Fibroblast of skin of back (primary cell): ENCODE data around the gene TMEM19.
"Not testable (repeated sequence)": the region's sequence is repeated elsewhere in the genome, so short reads cannot be mapped to it uniquely, and the experiment has no call there.

Experiments used
- DNase-seq: peaks from one replicate; pipeline ENCODE4 v3.0.0-alpha.2; 2013

TMEM19 gene

DNA sequence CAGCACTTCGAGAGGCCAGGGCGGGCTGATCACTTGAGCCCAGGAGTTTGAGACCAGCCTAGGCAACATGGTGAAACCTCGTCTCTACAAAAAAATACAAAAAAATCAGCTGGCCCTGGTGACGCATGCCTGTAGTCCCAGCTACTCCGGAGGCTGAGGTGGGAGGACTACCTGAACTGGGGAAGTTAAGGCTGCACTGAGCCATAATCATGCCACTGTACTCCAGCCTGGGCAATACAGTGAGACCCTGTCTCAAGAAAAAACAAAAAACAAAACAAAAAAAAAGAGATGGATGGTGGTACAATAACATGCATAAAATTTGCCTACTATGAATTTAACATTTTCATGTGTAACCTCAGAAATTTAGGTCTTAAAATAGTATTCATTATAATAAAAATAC lies 19.6 kb upstream of the TMEM19 start:
- DNase-seq = no peak

DNA sequence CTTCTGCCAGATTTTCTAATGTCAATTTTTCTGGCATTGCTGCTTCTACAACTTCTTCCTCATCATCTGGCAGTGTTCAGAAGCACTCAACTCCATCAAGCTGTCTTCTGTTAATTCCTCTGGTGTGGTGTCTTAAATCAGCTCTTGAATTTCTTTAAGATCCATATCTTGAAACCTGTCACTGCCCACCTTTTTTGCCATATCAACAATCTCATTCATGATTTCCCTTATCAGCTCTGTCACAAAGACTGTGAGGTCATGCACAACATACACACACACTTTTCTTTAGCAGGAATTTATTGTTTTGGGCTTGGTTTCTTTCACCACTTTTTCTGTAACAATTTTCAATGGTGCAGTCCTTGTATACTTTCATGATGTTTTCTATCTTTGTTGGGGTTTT lies 14.6 kb upstream of the TMEM19 start:
- no peak for DNase-seq

DNA sequence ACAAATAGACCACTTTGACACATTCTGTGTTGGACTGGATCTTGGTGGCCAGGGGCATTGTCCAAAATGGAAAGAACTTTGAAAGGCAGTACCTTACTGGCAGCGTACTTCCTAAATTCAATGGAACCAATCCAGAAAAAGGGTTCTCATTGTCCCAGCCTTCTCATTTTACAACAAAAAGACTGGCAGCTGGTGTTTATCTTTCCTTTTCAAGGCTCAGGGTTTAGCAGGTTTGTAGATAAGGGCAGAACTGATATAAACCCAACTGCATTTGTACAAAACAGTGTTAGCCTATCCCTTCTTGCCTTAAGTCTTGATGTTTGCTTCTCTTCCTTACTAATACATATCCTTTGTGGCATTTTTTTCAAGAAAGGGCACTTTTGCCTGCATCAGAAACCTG lies 14.1 kb upstream of the TMEM19 start:
- no peak for DNase-seq

DNA sequence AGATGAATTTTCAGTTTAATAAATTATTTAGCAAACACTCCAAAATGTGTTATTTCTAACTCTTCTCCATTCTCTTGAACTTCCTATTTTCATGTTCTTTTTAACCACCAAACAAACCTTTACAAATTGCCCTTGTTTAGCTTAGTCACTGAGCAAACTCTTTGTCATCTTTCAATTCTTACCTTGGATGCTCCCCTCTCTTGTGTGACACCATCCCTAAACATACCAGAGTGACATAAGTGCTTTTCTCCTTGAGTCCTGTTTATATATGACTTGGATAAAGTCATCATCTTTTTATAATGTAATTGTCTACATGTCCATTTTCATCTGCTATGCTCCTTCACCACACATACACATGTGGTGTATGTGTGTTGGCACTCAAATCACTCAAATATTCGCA lies 3.4 kb upstream of the TMEM19 start:
- no peak for DNase-seq

DNA sequence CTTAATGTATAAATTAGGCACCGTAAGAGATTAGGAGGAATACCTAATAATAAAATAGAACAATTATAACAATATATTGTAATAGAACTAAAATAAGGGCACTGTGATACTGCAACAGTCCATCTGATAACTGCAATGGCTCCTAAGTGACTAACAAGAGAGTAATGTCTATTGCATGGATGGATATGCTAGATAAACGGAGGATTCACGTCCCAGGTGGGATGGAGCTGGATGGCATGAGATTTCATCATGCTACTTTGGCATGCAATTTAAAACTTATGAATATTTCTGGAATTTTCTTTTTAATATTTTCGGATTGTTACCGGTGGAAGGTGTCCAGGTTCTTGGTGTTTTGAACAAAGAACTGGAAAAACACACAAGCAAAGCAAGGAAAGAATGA lies 2.2 kb upstream of the TMEM19 start:
- DNase-seq = no peak

DNA sequence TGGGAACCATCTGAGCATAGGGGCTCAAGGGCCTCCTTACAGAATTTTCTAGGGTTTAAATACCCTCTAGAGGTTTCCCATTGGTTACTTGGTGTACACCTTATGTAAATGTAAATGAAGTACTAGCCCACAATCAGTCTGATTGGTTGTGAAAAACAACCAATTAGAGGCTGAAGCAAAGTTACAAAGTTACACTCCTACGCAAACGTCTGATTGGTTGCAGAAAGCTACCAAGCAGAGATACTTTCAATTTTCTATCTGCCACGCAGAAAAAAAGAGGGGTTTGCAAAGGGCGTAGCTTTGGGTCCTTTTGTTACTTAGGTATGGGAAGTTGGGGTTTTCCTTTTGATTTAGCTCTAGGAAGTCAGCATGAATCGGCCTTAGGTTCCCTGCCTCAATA lies 1.8 kb upstream of the TMEM19 start:
- no peak for DNase-seq

DNA sequence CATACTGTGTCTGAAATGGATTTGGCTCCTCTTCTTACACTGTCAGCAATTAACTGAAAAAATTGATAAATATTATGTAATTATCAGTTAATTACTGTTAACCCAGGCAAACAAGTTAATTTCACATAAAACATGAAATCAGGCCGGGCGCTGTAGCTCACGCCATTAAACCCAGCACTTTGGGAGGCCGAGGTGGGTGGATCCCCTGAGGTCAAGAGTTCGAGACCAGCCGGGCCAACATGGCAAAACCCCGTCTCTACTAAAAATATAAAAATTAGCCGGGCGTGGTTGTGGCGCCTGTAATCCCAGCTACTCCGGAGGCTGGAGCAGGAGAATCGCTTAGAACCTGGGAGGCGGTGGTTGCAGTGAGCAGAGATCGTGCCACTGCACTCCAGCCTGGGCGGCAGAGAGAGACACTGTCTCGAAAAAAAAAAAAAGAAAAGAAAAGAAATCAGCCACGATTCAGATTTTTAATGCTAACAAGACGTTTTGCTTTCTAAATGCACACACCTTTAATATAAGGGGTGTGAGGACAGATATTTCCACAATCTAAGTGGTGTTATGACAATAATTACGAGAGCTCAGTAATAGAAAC lies 473 bp upstream of the TMEM19 start:
- DNase-seq = no peak

DNA sequence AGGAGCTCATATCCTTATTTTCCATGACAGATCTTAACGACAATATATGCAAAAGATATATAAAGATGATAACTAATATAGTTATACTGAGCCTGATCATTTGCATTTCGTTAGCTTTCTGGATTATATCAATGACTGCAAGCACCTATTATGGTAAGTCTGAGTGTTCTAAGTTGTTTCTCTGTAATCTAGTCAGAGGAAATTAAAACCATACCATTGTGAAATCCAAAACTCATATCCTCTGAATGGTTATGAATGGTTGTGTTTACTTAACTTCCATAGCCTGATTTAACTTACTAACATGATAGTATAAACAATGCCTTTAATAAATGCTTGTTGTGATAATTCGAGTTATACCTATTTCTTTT lies 760 bp downstream of the TMEM19 start:
- peak; percentile 18 for DNase-seq

DNA sequence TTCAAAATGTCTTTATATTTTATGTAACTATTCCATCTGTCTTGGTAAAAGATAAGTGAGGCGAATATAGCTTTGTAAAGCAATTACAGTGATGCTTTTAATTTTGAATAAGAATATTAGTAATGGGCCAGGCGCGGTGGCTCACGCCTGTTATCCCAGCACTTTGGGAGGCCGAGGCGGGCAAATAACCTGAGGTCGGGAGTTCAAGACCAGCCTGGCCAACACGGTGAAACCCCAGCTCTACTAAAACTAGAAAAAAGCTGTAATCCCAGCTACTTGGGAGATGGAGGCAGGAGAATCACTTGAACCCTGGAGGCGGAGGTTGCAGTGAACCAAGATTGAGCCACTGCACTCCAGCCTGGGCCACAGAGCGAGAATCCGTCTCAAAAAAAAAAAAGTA lies 1.3 kb downstream of the TMEM19 start:
- not testable (repeated sequence) for DNase-seq

DNA sequence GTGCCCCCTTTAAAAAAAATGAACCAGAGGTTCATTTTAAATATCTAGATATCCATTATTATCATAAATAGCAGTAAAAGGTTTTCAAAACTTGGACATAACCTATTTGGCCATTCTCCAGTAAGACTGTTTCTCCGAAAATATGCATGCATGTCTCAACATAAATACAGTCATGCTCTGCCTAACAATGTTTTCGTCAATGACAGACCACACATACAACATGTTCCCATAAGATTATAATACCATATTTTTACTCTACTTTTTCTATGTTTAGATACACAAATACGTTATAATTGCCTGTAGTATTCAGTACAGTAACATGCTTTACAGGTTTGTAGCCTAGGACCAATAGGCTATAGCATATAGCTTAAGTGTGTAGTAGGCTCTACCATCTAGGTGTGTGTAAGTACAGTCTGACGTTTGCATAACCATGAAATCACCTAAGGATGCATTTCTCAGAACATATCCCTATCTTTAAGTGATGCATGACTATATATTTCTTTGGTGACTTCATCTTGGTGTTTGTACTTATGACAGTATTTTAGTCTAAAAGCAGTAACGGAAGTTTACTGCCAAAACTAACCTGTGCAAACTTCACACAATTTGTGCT lies 3.2 kb downstream of the TMEM19 start:
- DNase-seq = no peak

DNA sequence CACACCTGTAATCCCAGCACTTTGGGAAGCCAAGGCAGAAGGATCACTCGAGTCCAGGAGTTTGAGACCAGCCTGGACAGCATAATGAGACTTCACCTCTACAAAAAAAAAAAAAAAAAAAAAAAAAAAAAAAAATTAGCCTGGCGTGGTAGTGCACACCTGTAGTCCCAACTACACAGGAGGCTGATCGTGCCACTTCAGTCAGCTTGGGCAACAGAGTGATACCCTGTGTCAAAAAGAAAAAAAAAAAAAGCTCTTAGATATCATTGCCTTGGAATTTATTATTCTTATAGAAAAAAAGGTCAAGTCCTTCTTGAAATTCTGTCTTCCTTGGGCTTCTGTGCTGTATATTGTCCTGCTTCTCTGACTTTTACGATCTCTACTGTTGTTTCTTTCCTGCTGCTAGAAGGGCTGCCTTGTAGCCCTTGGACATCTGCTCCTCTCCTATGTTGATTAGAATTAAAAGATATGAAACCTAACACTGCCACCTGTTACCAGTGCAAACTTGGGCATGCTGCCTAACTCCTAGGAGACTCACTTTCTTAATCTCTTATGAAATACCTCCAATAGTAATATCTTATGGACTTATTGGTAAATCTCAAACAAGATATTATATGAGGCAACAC lies 5.7 kb downstream of the TMEM19 start:
- no peak for DNase-seq

DNA sequence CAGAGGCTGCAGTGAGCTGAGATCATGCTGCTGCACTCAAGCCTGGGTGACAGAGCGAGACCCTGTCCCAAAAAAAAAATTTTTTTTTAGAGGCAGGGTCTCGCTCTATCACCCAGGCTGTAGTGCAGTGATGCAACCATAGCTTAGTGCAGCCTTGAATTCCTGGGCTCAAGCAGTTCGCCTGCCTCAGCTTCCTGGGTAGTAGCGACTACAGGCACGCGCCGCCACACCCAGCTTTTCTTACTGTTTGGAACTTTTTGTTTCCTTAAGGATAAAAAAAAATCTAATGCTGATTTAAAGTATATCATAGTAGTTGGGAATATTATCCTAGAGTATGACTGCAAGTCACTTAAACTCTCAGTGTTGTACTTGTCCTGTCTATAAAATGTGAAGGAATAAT lies 7.2 kb downstream of the TMEM19 start:
- no peak for DNase-seq

DNA sequence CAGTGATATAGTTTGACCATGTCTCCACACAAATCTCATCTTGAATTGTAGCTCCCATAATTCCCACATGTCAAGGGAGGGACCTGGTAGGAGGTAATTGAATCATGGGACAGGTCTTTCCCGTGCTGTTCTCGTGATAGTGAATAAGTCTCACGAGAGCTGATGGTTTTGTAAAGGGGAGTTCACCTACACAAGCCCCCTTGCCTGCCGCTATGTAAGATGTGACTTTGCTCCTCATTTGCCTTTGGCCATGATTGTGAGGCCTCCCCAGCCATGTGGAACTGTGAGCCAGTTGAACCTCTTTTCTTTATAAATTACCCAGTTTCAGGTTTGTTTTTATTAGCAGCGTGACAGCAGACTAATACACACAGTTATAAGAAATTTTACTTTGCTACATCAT lies 7.8 kb downstream of the TMEM19 start:
- not testable (repeated sequence) for DNase-seq

DNA sequence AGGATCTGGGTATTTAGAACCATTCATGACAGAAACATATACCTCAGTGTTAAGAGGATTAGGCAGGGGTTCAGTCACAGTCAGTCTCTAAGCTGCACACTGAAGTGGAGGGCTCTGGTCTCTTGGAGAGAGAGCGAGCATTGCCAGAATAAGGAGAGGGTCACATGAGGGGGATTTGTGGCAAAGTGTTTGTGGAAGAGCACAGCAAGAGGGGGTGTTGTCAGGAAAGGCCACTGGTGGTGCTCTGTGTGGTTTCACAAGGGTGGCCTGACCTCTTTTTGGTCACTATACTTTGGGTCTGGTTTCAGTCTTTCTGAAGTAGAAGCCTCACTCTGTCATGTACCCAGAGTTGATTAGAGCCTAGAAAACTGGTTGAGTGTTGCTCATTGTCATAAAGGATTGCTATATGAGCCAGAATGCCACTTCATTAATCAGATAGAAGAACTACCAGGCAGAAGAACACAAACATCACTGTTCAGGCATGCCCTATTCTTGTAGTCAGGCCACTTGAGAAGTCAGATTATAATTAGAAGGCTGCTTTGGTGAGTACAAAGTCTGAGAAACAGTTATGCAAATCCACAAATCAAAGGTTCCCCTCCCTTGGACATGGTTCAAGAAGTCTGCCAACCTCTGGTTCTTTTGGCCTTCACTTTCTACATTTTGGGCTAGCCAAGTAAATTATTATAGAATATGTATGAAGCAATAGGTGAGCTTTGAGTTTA lies 8.4 kb downstream of the TMEM19 start:
- DNase-seq = no peak

DNA sequence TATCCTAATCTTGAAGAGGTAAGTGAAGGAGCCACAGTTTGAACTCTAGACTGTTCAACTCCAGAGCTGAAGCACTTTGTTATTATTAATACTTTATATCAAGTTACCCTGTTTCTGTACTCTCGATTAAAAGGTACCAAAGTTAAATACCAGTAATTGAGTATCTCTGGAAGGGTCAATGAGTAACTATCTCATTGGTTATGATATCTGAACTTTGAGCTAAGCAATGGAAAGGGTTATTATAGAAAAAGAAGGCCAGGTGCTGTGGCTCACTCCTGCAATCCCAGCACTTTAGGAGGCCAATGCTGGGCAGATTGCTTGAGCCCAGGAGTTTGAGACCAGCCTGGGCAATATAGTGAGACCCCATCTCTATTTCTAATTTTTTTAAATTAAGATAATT lies 9.9 kb downstream of the TMEM19 start:
- DNase-seq = no peak

DNA sequence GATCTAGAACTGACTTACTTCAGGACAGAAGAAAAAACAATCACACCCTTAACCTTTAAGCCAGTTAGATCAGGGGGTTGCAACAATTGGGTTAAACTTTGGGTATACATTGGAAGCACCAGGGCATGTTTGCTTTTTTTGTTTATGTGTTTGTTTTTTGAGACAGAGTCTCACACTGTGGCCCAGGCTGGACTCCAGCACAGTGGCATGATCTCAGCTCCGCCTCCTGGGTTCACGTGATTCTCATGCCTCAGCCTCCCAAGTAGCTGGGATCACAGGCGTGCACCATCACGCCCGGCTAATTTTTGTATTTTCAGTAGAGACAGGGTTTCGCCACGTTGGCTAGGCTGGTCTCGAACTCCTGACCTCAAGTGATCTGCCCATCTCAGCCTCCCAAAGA lies 16.3 kb downstream of the TMEM19 start:
- DNase-seq = not testable (repeated sequence)

DNA sequence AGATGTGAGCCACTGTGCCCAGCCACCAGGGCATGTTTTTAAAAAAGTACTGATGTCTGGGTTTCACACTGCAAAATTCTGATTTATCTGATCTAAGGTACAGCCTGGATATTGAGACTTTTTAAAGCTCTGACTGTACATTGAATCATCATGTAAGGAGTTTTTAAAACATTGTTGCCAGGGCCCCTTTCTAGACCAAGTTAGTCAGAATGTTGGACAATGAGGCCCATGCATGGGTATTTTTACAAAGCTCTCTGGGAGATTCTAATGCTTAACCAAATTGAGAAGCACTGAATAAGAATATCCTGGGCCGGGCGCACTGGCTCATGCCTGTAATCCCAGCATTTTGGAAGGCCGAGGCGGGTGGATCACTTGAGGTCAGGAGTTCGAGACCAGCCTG lies 16.7 kb downstream of the TMEM19 start:
- DNase-seq = no peak

DNA sequence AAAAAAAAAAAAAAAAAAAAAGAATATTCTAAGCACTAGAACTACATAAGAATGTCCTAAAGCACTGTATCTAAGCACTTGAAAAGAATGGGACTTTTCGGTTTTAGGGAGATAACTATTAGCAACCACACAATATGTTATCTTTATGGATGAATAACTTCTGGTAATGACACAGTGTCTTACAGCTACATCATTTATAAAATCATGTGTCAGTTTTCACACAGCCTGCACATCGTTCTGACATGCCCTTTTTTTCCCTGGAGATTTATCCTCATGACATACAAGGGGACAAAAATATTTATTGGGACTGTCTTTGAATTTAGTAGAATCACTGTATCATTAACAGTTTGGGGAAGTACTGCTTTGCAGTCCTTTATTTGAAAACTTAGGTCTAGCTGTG lies 17.3 kb downstream of the TMEM19 start:
- DNase-seq = no peak

DNA sequence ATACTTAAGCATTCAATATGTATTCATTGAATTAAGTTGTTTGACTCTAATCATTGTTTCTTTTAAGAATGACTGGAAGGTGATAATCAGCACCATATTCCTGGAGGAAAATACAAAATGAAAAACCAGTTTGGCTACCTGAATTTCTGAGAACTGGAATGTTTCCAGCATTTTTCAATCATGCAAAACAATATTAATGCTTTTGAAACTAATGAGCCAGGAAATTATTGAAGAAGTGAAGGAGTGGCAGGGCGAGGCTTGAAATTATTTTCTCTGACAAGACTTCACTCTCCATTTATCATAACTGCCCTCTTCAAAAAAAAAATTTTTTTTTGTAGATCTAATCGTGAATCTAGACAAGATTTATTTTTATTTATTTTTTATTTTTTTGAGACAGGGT lies 19.0 kb downstream of the TMEM19 start:
- DNase-seq = no peak

DNA sequence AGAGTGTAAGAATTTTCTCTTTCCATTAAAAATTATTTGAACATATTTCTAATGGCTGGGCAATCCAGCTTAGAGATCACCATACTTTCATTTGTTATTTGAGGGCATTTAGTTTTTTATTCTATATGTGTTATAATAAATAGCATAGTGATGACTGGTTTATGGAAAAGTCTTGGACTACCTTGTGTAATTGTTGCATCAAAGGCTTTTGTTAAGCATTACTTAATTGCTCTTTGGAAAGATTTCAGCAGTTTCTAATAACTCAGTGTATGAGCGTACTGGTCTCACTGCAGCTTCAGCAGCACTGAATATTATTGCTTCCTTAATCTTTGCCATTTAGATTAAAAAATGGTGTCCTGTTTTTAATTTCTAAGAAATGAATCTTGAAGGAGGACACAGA lies 22.8 kb downstream of the TMEM19 start:
- no peak for DNase-seq

DNA sequence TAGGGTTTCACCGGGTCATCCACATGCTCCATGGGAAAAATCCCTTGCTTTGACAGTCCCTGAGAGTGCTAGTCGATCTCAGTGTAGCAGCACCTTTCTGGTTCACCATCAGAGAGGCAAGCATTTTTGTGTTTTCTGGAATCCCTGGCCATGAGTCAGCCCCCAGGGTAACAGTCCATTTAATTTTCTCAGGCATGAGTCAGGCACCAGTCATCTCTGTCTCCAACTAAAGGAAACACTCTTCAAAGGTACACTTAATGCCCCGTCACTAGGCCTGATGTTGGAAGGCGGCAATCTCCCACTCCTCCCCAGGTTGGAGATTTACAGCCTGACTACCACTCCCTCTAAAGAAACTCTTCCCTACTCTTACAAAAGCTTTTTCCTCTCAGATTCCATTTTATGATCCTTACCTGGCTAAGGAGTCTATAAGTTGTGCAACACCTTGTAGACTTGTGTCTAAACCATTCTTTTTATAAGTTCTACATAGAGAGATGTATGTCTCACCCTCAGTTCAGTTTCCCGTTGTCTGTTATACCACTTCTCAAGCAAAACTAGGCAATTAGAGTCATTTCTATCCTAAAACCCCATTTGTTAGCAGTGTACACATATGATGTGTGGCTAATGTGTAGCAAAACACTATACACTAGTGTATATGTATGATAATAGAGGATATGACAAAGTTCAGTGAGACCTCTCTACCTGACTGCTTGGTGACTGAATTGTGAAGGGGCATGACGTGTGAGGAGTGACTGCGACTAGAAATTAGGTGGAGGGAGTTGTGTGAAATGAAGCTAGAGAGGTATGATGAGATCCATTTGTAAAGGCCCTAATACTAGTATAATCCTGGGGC lies 24.6 kb downstream of the TMEM19 start:
- peak; percentile 95 for DNase-seq

DNA sequence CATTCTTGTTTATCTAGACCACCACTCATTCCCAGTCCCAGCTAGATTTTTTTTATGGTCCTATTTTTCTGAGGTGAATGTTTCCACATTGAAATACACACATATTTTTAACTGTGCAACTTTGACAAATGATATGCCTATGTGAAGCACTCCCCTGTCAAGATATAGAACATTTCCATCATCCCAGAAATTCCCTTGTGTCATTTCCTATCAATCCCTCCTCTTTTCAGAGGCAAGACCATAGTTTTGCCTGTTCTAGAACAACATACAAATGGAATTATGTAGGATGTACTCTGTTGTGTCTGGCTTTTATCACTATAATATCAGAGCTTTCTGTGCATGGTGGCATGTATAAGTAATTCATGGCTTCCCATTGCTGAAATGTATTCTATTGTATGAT lies 32.7 kb downstream of the TMEM19 start:
- no peak for DNase-seq
